Adrenal gland (tissue), 12 donors: Measurements from ENCODE around the gene MDN1. TPM values are rescaled to one million over a fixed set of nuclear protein-coding genes. Genes with fewer than 3 reads are reported as not detected.

Source experiments
- DNase-seq, 7 donors: peaks; one replicate each; pipeline ENCODE4 v3.0.0-alpha.2; 2019 to 2020
- H3K27ac ChIP-seq, 5 donors: fragments of 200-600 bp; sonication (generic) in 4 of 5; 1 replicate in 3 of 5; 2 replicates in 2 of 5; pipeline versions ENCODE4 v1.5.1 to v1.8.0; 2016 to 2020; ENCODE audit warnings: mild to moderate bottlenecking in 1 of 5
- H3K27me3 ChIP-seq: fragments of 200-600 bp; 2 replicates; pipeline ENCODE4 v1.8.0; 2021
- H3K36me3 ChIP-seq, 2 donors: fragments of 200-600 bp; replicated peaks in 1 of 2; 1 replicate in 1 of 2; 2 replicates in 1 of 2; pipeline versions ENCODE4 v1.5.1 to v1.8.0; 2018 to 2022
- H3K4me1 ChIP-seq, 2 donors: fragments of 200-600 bp; replicated peaks in 1 of 2; 1 replicate in 1 of 2; 2 replicates in 1 of 2; pipeline versions ENCODE4 v1.5.1 to v1.8.0; 2018 to 2021
- H3K4me3 ChIP-seq, 4 donors: fragments of 200-600 bp; sonication (generic) in 3 of 4; one replicate each; pipeline ENCODE4 v1.5.1; 2016 to 2018
- H3K9me3 ChIP-seq, 3 donors: fragments of 200-600 bp; sonication (generic) in 1 of 3; replicated peaks in 1 of 3; 1 replicate in 2 of 3; 2 replicates in 1 of 3; pipeline versions ENCODE4 v1.5.1 to v1.8.0; 2016 to 2021
- CTCF ChIP-seq, 6 experiments: fragments of 450-650 bp in 4 of 6; fragments of 200-600 bp in 2 of 6; sonication (generic) in 1 of 6; IDR thresholded peaks; 1 replicate in 5 of 6; 2 replicates in 1 of 6; pipeline versions ENCODE4 v1.5.1 to v1.8.0; 2016 to 2021; ENCODE audit warnings: antibody characterized with exemption in 6 of 6, mild to moderate bottlenecking in 2 of 6, moderate library complexity in 1 of 6
- POLR2A ChIP-seq, 2 donors: fragments of 450-650 bp; IDR thresholded peaks; one replicate each; pipeline ENCODE4 v1.6.1; 2017; ENCODE audit warnings: antibody characterized with exemption in 2 of 2, mild to moderate bottlenecking in 2 of 2, moderate library complexity in 1 of 2
- WGBS, 4 donors: extraction: QIAGEN DNeasy Blood & Tissue Kit in 2 of 4; methylation state at CpG; one replicate each; pipeline versions ENCODE4 v1.1.5 to v1.1.7; 2013 to 2017; 5-methylcytosine and 5-hydroxymethylcytosine counted together
- intact Hi-C, 2 donors: fragments of 100-400 bp; cut with DNase I; formaldehyde crosslinking; loops; one replicate each; pipeline versions ENCODE4 v1.14.1 to v1.15.0; 2022 to 2023
- polyA plus RNA-seq, 3 donors: library from polyadenylated mRNA; stranded (reverse); fragments of 200-250 nt in 2 of 3; fragments of 350-450 nt in 1 of 3; fragmentation: Illumina TruSeq in 1 of 3; extraction: RNeasy Lipid Tissue Mini Kit (QIAGEN cat#74804) in 1 of 3; gene quantifications; one replicate each; pipeline ENCODE4 v1.2.3, GENCODE V29; 2013 to 2014
- total RNA-seq, 9 donors: library from RNA; depleted of rRNA in 4 of 9; stranded (reverse); fragments of >200 nt in 4 of 9; fragments of 120-200 nt in 1 of 9; fragmentation: NEBNext Ultra II Directional in 1 of 9; extraction: Animal tissue kit (Norgen Biotek cat#: 25700) in 1 of 9; gene quantifications; one replicate each; pipeline versions ENCODE4 v1.1.0 to v1.2.4, GENCODE V29; 2013 to 2023
- donor health status: healthy with polysubstance abuse.
- donor health status: Bipolar disorder and iron deficiency.
- donor health status: DM: yes; HTN: yes; CAD: no.
- donor health status: DM: no; HTN: no; CAD: no.
- donor health status: DM: no; HTN: no; CAD: no.
- donor health status: DM: yes; HTN: yes; CAD: no.

MDN1 gene
- total and polyA plus RNA-seq, 12 donors = 15.0 to 74.1 (median 28.4) TPM

GRCh38 chr6:89655122-89655521 lies 164.5 kb downstream of the MDN1 start:
- 79 to 90% (median 83%) methylated on average over 2 of the region's 2 CpGs for WGBS, 4 donors
- intact Hi-C loops = no loop called here
- H3K27me3 ChIP-seq = no peaks in the 10 kb centered on the region
- DNase-seq = no peak
- peaks cover 0 to 69% of the 10 kb centered on the region in 2 donors for H3K36me3 ChIP-seq
- no peak for TF ChIP-seq CTCF (IDR thresholded peaks at IDR 0.05)
- no peak for TF ChIP-seq POLR2A (IDR thresholded peaks at IDR 0.05)
- no peak overlapping the region for H3K4me3 ChIP-seq
- H3K9me3 ChIP-seq = no peaks in the 10 kb centered on the region
- H3K27ac ChIP-seq = no peak overlapping the region
- H3K4me1 ChIP-seq = no peaks in the 10 kb centered on the region

- peaks cover 0 to 60% of the 10 kb centered on the region in 2 donors for H3K36me3 ChIP-seq
These were observed 169.0 kb downstream of the MDN1 start for GRCh38 chr6:89650579-89650978.

GRCh38 chr6:89649682-89650081 lies 169.9 kb downstream of the MDN1 start:
- WGBS, 4 donors = 91 to 100% (median 95%) methylated on average over 1 of the region's 1 CpG

More at GRCh38 chr6:89650579-89650978, 169.0 kb downstream of the MDN1 start:
- no peaks in the 10 kb centered on the region for H3K4me1 ChIP-seq
- H3K9me3 ChIP-seq = no peaks in the 10 kb centered on the region
- DNase-seq = no peak
- 91 to 97% (median 95%) methylated on average over 8 of the region's 8 CpGs for WGBS, 4 donors
- no peak overlapping the region for H3K27ac ChIP-seq
- TF ChIP-seq CTCF (IDR thresholded peaks at IDR 0.05) = no peak
- intact Hi-C loops = no loop called here
- H3K27me3 ChIP-seq = no peaks in the 10 kb centered on the region
- no peak overlapping the region for H3K4me3 ChIP-seq

GRCh38 chr6:89644864-89645263 lies 174.7 kb downstream of the MDN1 start:
- H3K27ac ChIP-seq = no peak overlapping the region
- no peak for TF ChIP-seq CTCF (IDR thresholded peaks at IDR 0.05)
- no peak for TF ChIP-seq POLR2A (IDR thresholded peaks at IDR 0.05)
- no peak for DNase-seq
- H3K27me3 ChIP-seq = no peaks in the 10 kb centered on the region
- intact Hi-C loops = no loop called here
- H3K36me3 ChIP-seq = peaks cover 0 to 50% of the 10 kb centered on the region in 2 donors
- no peak overlapping the region for H3K4me3 ChIP-seq
- 82 to 95% (median 94%) methylated on average over 4 of the region's 4 CpGs for WGBS, 4 donors
- no peaks in the 10 kb centered on the region for H3K9me3 ChIP-seq
- no peaks in the 10 kb centered on the region for H3K4me1 ChIP-seq

More at GRCh38 chr6:89649682-89650081, 169.9 kb downstream of the MDN1 start:
- Histone ChIP-seq H3K9me3 (no peaks in the 10 kb centered on the region), H3K27ac (no peak overlapping the region), H3K4me3 (no peak overlapping the region), H3K36me3 (peaks cover 0 to 61% of the 10 kb centered on the region in 2 donors), H3K4me1 (no peaks in the 10 kb centered on the region), H3K27me3 (no peaks in the 10 kb centered on the region)
- intact Hi-C loops = no loop called here
- TF ChIP-seq POLR2A (IDR thresholded peaks at IDR 0.05) = no peak
- TF ChIP-seq CTCF (IDR thresholded peaks at IDR 0.05) = no peak
- no peak for DNase-seq
